HAP-1 (cell line): ENCODE results near the gene NECAB3.
"Not testable (repeated sequence)": the region's sequence is repeated elsewhere in the genome, so short reads cannot be mapped to it uniquely, and the experiment has no call there.

ENCODE experiments used
- DNase-seq, 2 experiments: peaks; one replicate each; pipeline ENCODE4 v3.0.0-alpha.2; 2016 to 2020; ENCODE audit warnings: low spot score in 2 of 2
- H3K27me3 ChIP-seq: fragments of 250-450 bp; sonication (Bioruptor Pico); 2 replicates; pipeline ENCODE4 v1.5.1; 2020; ENCODE audit warnings: low read depth, mild to moderate bottlenecking, moderate library complexity
- H3K36me3 ChIP-seq: fragments of 250-450 bp; sonication (Bioruptor Pico); replicated peaks from 2 replicates; pipeline ENCODE4 v1.5.1; 2020; ENCODE audit warnings: mild to moderate bottlenecking
- H3K4me1 ChIP-seq: fragments of 250-450 bp; sonication (Bioruptor Pico); 2 replicates; pipeline ENCODE4 v1.5.1; 2020; ENCODE audit warnings: mild to moderate bottlenecking
- H3K4me3 ChIP-seq: fragments of 250-450 bp; sonication (Bioruptor Pico); 2 replicates; pipeline ENCODE4 v1.5.1; 2020; ENCODE audit warnings: mild to moderate bottlenecking, moderate library complexity
- H3K9me3 ChIP-seq: fragments of 250-450 bp; sonication (Bioruptor Pico); 2 replicates; pipeline ENCODE4 v1.5.1; 2020; ENCODE audit warnings: mild to moderate bottlenecking, moderate library complexity
- in situ Hi-C: fragments of 300-500 bp; cut with MboI; formaldehyde crosslinking; loops from 3 replicates; pipeline ENCODE4 v1.14.3; 2020; ENCODE audit warnings: low sequenced_read_pairs, inconsistent platforms, mixed read lengths

Gene NECAB3

DNA sequence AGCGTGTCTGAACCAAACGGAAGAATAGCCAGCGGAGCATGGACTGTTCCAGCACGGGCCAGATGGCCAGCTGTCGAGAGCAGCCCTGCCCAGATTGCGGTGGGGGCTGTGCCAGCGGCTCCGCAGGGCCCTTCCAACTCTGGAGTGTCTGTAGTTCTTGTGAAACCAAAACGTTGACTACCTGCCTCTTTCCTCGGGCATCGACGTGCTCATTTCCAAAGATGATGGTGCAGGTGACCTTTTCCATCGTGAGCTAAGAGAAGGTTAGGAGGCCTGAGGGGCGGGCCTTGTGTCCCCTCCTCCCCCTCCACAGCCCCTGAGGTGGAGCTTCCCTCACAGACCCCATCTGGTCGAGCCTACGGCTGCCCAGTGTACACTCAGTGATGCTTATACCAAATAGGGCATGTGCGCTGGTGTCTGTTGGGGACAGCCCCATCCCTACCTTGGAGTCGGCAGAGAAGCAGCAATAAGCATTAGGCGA is 25.0 kb downstream of the NECAB3 start:
- peaks cover 15% of the 10 kb centered on the region for H3K36me3 ChIP-seq
- no peak for DNase-seq
- H3K27me3 ChIP-seq: no peaks in the 10 kb centered on the region
- no peaks in the 10 kb centered on the region for H3K9me3 ChIP-seq
- in situ Hi-C loops: no loop called here
- H3K4me3 ChIP-seq: no peak overlapping the region
- no peaks in the 10 kb centered on the region for H3K4me1 ChIP-seq

DNA sequence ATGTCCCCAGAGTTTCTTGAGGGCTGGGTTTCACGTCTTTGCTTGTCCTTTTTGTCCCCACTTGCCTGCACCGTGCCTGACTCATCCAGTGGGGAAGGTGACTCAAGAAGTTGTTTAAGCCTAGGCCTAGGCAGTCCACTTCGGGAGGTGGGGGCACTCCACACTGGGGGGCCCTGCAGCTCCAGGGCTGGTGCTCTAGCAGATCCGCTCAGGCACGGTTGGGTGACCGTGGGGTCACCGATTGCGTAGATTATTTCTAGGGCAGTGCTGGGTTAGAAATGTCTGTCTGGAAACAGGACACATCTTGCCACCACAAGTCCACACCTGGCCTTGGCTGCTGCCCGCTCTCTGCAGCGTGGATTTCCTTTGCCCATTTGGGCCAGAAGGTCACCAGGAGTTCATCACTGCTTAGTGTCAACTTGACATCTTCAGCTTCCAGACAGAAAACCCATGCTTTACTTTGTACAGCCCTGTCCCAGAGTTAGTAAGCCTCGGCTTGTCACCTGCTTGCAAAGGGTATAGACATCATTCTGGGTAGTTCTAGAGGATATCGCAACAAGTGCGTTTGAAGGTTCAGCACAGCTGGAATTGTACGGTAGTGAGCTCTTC is 25.7 kb downstream of the NECAB3 start:
- H3K4me1 ChIP-seq: no peaks in the 10 kb centered on the region
- no peaks in the 10 kb centered on the region for H3K9me3 ChIP-seq
- no peak for DNase-seq
- peaks cover 15% of the 10 kb centered on the region for H3K36me3 ChIP-seq
- H3K27me3 ChIP-seq: no peaks in the 10 kb centered on the region
- in situ Hi-C loops: no loop called here
- no peak overlapping the region for H3K4me3 ChIP-seq

DNA sequence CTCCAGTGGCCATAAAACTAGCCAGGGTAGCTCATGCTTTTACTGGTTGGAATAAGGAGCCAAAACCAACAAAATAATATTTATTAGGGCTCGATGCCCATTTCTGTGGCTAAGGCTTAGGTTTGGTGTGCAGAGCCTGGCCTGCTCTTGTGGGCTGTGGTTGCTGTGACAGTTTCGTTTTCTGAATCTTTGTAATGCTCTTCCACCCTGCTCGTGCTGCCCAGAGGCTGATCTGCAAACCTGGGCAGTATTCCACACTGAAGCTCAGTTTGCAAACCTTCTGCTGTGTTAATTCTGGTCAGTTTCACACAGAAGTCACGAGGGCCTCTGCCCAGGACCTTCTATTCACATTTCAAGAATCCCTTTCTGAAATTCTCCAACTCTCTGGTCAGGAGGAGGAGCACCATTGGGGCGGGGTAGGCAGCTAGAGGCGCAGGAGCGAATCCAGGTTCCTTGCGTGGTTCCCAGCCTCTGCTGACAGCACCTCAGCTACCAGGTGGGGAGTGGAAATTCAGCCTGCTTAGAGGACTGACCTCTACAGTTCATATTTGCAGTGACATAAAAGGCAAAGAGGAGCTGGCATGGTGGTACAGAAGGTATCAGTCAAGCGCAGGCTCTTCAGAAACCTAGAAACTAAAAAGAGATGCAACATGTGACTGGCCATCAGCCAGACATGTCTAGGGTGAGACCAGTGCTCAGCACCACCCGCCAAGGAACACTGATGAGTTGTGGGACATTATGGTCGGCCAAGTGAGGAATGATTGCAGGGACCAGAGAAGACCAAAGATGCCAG is 26.4 kb downstream of the NECAB3 start:
- Histone ChIP-seq H3K4me1 (no peaks in the 10 kb centered on the region), H3K9me3 (no peaks in the 10 kb centered on the region), H3K36me3 (peaks cover 15% of the 10 kb centered on the region), H3K4me3 (no peak overlapping the region), H3K27me3 (no peaks in the 10 kb centered on the region)
- in situ Hi-C loops: no loop called here
- no peak for DNase-seq

DNA sequence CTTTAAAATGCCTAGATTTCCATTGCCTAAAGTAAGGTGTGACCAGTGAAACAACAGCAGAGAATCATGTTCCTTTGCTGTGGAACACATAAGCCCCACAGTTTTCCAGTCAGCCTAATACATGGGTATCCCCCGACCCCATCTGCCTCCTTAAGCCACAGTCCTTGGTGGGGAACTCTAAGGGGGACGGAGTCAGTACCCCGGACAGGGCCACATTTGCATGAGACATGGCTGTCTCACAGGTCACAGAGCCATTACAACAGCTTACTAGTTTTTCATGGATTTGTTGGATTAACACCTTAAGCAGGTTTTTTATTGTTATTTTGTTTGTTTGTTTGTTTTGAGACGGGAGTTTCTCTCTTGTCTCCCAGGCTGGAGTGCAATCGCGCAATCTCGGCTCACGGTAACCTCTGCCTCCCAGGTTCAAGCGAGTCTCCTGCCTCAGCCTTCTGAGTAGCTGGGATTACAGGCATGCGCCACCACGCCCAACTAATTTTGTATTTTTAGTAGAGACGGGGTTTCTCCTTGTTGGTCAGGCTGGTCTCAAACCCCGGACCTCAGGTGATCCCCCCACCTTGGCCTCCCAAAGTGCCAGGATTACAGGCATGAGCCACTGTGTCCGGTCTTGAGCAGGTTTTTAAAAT is 27.1 kb downstream of the NECAB3 start:
- in situ Hi-C loops, H3K27me3 ChIP-seq, H3K9me3 ChIP-seq, H3K4me1 ChIP-seq, H3K4me3 ChIP-seq, DNase-seq: not testable (repeated sequence)
- peaks cover 15% of the 10 kb centered on the region for H3K36me3 ChIP-seq

DNA sequence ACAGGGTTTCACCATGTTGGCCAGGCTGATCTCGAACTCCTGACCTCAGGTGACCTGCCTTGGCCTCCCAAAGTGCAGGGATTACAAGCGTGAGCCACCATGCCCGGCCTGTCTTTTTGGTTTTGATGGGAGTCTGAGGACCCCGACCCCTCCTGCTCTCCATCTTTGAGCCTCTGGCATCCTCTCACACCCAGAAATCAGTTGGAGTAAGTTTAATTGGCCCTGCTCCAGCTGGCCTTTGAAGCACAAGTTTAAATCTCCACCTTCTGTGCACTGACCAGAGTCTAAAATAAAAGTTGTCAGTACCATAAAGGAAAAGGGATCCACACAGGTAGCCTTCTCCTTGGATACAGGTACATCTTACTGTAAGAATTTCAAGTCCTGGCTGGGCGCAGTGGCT is 28.0 kb downstream of the NECAB3 start:
- Histone ChIP-seq H3K36me3 (peaks cover 15% of the 10 kb centered on the region), H3K4me3 (no peak overlapping the region), H3K4me1 (no peaks in the 10 kb centered on the region), H3K27me3 (no peaks in the 10 kb centered on the region), H3K9me3 (no peaks in the 10 kb centered on the region)
- no peak for DNase-seq
- in situ Hi-C loops: no loop called here

DNA sequence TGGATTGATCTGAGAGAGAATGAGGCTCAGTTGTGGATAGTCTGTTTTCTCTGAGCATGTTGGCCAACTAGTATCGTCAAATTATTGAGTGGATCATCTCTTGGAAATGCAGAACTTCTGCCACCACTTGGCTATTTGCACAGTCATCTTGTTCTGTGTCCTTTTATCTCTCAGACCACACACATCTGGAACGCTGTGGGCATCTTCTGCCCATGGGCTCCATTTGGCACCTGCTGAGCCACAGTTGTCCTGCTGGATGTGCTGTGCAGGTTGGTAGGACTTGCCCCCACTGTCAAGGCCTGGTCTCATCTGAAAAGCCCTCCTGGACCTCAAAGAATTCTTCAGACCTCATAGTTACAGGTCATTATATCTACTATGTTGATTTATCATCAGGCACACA is 28.8 kb downstream of the NECAB3 start:
- H3K27me3 ChIP-seq: no peaks in the 10 kb centered on the region
- H3K9me3 ChIP-seq: no peaks in the 10 kb centered on the region
- in situ Hi-C loops: no loop called here
- DNase-seq: no peak
- H3K4me1 ChIP-seq: no peaks in the 10 kb centered on the region
- H3K36me3 ChIP-seq: peaks cover 15% of the 10 kb centered on the region
- no peak overlapping the region for H3K4me3 ChIP-seq

DNA sequence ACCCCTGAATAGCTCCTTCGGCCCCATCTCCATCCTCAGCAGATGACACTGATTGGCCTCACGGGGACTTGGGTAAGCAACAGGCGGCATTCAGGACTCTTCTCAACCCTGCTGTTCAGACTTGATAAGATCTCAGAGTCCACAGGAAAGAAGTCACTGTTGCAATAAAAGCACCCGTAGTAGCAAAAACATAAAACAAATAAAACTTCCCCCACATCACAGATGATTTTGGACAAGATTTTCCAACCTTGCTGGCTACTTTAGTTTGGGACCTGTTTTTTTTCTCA is 29.2 kb downstream of the NECAB3 start:
- H3K9me3 ChIP-seq: no peaks in the 10 kb centered on the region
- in situ Hi-C loops: no loop called here
- H3K4me1 ChIP-seq: no peaks in the 10 kb centered on the region
- no peak overlapping the region for H3K4me3 ChIP-seq
- no peak for DNase-seq
- H3K36me3 ChIP-seq: peaks cover 18% of the 10 kb centered on the region
- H3K27me3 ChIP-seq: no peaks in the 10 kb centered on the region

DNA sequence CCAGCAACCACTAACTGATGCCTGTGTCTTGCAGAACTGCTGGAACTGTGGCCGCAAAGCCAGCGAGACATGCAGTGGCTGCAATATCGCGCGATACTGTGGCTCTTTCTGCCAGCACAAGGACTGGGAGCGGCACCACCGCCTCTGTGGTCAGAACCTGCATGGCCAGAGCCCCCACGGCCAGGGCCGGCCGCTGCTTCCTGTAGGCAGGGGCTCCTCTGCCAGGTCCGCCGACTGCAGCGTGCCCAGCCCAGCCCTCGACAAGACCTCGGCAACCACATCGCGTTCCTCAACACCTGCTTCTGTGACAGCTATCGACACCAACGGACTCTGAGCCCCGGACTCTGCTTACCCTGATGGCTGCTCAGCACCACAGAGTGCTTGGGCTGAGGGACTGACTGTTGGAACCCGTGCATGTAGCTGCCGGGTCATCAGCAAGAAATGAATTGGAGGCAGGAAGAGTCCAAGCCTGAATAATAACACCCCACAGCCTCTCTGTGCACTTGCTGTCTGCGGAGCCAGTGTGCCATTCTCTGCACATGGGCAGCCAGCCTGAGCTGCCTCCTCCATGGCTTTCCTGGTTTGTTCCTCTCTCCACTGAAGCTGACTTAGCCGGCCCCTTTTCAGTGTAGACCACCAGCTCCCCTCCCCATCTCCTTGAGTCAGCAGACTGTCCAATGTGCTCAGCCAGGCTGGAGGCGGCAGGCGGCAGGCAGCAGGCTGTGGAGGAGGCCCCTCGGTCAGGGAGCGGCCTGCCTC is 29.7 kb downstream of the NECAB3 start:
- peaks cover 21% of the 10 kb centered on the region for H3K36me3 ChIP-seq
- H3K27me3 ChIP-seq: no peaks in the 10 kb centered on the region
- in situ Hi-C loops: no loop called here
- DNase-seq: no peak
- no peak overlapping the region for H3K4me3 ChIP-seq
- no peaks in the 10 kb centered on the region for H3K9me3 ChIP-seq
- no peaks in the 10 kb centered on the region for H3K4me1 ChIP-seq

DNA sequence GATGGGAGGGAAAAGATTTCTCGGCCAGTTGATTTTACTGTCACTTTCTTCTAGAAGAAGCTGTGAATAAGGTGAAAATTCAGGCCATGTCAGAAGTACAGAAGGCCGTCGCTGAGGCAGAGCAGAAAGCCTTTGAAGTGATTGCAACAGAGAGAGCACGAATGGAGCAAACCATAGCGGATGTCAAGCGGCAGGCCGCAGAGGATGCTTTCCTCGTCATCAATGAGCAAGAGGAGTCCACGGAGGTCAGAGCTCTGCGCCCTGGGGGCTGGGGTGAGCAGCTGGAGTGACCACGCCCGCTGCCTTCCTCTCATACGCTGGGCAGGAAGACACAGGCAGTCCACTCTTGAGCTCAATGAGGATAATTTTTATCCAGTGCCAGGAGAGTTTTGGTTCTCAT is 33.9 kb downstream of the NECAB3 start:
- Histone ChIP-seq H3K36me3 (peaks cover 15% of the 10 kb centered on the region), H3K4me1 (peaks cover 6% of the 10 kb centered on the region), H3K9me3 (no peaks in the 10 kb centered on the region), H3K27me3 (no peaks in the 10 kb centered on the region), H3K4me3 (no peak overlapping the region)
- in situ Hi-C loops: no loop called here
- no peak for DNase-seq

DNA sequence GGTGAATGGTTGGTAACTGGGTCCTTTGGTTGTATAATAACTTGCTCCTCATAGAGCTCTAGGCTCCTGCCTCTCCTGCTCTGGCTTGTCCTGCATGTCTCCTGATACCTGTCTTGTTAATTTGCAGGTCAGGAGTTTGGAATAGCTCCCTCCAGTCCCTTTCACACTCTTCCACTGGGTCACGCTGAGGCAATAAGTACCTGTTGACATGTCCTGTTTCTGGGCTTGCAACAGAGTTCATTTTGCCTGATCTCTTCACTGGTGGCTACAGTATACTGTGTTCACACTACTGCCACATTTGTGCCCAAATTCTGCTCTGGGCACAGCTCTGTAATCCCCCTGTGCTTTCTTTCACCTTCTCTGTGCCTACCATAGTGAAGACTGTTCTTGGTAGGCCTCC is 37.5 kb downstream of the NECAB3 start:
- DNase-seq: no peak
- Histone ChIP-seq H3K9me3 (no peaks in the 10 kb centered on the region), H3K36me3 (peaks cover 6% of the 10 kb centered on the region), H3K4me1 (peaks cover 12% of the 10 kb centered on the region), H3K4me3 (no peak overlapping the region), H3K27me3 (no peaks in the 10 kb centered on the region)
- in situ Hi-C loops: no loop called here

DNA sequence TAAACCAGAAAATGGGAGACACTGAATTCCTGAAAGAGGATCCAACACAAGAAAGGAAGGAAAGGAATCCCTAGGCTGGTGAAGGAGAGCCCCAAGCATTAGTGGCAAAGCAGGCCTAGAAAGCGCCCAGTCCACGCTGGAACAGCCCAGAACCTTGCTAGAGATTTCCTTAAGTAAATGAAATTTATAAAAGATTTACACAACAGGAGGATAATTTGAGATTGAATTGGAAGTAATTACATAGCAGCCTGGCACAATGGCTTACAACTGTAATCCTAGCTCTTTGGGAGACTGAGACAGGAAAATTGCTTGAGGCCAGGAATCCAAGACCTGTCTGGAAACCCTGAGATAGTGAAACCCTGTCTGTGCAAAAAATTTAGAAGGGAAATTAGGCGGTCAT is 38.9 kb downstream of the NECAB3 start:
- peaks cover 6% of the 10 kb centered on the region for H3K36me3 ChIP-seq
- peaks cover 12% of the 10 kb centered on the region for H3K4me1 ChIP-seq
- in situ Hi-C loops: no loop called here
- DNase-seq: peak; percentile 52 to 78
- no peaks in the 10 kb centered on the region for H3K9me3 ChIP-seq
- H3K4me3 ChIP-seq: no peak overlapping the region
- no peaks in the 10 kb centered on the region for H3K27me3 ChIP-seq

DNA sequence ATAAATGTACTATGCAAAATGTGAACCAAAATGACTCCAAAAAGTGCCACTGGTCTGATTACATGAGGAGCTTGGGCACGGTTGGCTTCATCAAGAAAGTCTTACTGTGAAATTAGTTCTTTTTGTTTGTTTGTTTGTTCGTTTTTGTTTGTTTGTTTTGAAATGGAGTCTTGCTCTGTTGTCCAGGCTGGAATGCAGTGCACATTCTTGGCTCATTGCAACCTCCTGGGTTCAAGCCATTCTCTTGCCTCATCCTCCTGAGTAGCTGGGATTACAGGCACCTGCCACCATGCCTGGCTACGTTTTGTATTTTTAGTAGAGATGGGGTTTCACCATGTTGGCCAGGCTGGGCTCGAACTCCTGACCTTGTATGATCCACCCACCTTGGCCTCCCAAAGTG is 42.3 kb downstream of the NECAB3 start:
- H3K9me3 ChIP-seq, H3K36me3 ChIP-seq, H3K4me3 ChIP-seq, H3K27me3 ChIP-seq, in situ Hi-C loops, DNase-seq: not testable (repeated sequence)
- peaks cover 12% of the 10 kb centered on the region for H3K4me1 ChIP-seq

DNA sequence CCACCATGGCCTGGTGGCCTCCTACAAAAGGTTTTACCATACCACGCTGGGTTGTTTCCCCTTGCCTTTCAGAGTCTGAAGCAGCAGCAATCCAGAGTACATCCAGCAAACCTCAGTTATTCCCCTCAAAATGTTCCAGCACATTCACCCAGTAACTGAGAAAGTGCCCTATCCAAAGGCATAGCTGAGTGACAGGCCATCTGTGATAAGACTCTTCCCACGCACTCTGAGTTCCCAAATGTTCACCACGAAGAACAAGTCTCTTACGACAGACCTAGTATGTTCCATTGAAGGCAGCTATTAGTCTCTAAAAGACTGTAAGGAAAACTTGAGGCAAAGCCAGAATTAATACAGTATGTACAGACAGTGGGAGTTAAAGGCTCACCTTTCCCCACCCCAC is 43.7 kb downstream of the NECAB3 start:
- Histone ChIP-seq H3K27me3 (no peaks in the 10 kb centered on the region), H3K4me3 (no peak overlapping the region), H3K36me3 (no peaks in the 10 kb centered on the region; the same call in 1 of the 2 replicates), H3K4me1 (peaks cover 9% of the 10 kb centered on the region), H3K9me3 (no peaks in the 10 kb centered on the region)
- in situ Hi-C loops: no loop called here
- no peak for DNase-seq

DNA sequence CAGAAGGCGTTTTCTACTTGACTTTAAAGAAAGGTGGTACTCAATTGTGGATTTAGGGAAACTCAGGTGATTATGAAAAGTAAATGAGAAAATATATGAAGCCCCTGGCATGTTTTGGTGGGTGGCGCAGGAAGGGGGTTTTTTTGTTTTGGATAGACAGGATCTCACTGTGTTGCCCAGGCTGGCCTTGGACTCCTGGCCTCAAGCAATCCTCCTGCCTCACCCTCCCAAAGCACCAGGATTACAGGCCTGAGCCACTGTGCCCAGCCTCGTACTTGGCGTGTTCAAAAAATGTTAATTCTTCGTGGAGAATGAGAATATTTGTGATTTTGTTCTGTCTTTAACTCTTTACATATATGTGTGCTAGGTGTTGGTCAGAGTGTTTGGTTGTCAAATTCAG is 44.2 kb downstream of the NECAB3 start:
- H3K36me3 ChIP-seq: no peaks in the 10 kb centered on the region; the same call in 1 of the 2 replicates

More for the DNA sequence above, 44.2 kb downstream of the NECAB3 start:
- Histone ChIP-seq H3K4me1 (peaks cover 4% of the 10 kb centered on the region), H3K27me3 (no peaks in the 10 kb centered on the region), H3K4me3 (no peak overlapping the region), H3K9me3 (no peaks in the 10 kb centered on the region)
- DNase-seq: no peak
- in situ Hi-C loops: no loop called here
